WTC11 (cell line): ENCODE results near the gene PTPN3.

Source experiments
- FOXK1 ChIP-seq: sonication (generic); formaldehyde crosslinking; IDR thresholded peaks from 2 replicates; pipeline ENCODE4 v1.8.0; 2022; ENCODE audit warnings: mild to moderate bottlenecking, moderate library complexity, missing genetic modification reagents
- RELA ChIP-seq: sonication (generic); formaldehyde crosslinking; IDR thresholded peaks from 2 replicates; pipeline ENCODE4 v1.8.1; 2022; ENCODE audit warnings: missing genetic modification reagents, mild to moderate bottlenecking, borderline replicate concordance
- TF ChIP-seq, protein P1 (sequence below): fragments of 200-600 bp; IDR thresholded peaks from 2 replicates; pipeline ENCODE4 v1.8.0; 2022; ENCODE audit warnings: antibody characterized with exemption
- TF ChIP-seq, protein P2 (sequence below): sonication (generic); formaldehyde crosslinking; IDR thresholded peaks from 2 replicates; pipeline ENCODE4 v1.8.0; 2022; ENCODE audit warnings: mild to moderate bottlenecking, missing genetic modification reagents
- TF ChIP-seq, protein P3 (sequence below): sonication (generic); formaldehyde crosslinking; IDR thresholded peaks from 2 replicates; pipeline ENCODE4 v1.8.0; 2023; ENCODE audit warnings: mild to moderate bottlenecking, missing genetic modification reagents
- TF ChIP-seq, protein P4 (sequence below): sonication (generic); formaldehyde crosslinking; IDR thresholded peaks from 2 replicates; pipeline ENCODE4 v1.8.1; 2023; ENCODE audit warnings: mild to moderate bottlenecking, missing genetic modification reagents, moderate library complexity

DNA sequence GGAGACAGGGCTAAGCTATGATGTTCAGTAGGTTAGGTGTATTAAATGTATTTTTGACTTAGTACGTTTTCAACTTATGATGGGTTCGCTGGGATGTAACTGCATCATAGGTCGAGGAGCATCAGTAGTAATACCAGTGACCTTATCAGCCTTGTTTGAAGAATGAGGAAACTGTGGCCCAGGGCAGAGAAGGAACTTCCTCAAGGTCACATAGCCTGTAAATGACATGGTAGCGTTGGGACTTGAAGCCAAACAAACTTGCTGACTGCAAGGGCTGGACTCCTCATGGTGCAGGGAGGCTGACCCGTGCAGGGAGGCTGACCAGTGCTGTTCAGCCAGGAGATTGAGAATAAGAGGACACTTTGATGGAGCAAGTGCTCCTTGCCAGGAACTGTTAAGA is 21.3 kb upstream of the PTPN3 start:
- TF ChIP-seq, protein P1, sequence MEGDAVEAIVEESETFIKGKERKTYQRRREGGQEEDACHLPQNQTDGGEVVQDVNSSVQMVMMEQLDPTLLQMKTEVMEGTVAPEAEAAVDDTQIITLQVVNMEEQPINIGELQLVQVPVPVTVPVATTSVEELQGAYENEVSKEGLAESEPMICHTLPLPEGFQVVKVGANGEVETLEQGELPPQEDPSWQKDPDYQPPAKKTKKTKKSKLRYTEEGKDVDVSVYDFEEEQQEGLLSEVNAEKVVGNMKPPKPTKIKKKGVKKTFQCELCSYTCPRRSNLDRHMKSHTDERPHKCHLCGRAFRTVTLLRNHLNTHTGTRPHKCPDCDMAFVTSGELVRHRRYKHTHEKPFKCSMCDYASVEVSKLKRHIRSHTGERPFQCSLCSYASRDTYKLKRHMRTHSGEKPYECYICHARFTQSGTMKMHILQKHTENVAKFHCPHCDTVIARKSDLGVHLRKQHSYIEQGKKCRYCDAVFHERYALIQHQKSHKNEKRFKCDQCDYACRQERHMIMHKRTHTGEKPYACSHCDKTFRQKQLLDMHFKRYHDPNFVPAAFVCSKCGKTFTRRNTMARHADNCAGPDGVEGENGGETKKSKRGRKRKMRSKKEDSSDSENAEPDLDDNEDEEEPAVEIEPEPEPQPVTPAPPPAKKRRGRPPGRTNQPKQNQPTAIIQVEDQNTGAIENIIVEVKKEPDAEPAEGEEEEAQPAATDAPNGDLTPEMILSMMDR = no peak
- TF ChIP-seq FOXK1 (CRISPR knock-in tag) (no peak), RELA (CRISPR knock-in tag) (no peak)
- TF ChIP-seq, protein P2, sequence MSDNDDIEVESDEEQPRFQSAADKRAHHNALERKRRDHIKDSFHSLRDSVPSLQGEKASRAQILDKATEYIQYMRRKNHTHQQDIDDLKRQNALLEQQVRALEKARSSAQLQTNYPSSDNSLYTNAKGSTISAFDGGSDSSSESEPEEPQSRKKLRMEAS = no peak
- TF ChIP-seq, protein P3, sequence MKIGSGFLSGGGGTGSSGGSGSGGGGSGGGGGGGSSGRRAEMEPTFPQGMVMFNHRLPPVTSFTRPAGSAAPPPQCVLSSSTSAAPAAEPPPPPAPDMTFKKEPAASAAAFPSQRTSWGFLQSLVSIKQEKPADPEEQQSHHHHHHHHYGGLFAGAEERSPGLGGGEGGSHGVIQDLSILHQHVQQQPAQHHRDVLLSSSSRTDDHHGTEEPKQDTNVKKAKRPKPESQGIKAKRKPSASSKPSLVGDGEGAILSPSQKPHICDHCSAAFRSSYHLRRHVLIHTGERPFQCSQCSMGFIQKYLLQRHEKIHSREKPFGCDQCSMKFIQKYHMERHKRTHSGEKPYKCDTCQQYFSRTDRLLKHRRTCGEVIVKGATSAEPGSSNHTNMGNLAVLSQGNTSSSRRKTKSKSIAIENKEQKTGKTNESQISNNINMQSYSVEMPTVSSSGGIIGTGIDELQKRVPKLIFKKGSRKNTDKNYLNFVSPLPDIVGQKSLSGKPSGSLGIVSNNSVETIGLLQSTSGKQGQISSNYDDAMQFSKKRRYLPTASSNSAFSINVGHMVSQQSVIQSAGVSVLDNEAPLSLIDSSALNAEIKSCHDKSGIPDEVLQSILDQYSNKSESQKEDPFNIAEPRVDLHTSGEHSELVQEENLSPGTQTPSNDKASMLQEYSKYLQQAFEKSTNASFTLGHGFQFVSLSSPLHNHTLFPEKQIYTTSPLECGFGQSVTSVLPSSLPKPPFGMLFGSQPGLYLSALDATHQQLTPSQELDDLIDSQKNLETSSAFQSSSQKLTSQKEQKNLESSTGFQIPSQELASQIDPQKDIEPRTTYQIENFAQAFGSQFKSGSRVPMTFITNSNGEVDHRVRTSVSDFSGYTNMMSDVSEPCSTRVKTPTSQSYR (CRISPR knock-in tag) = no peak
- TF ChIP-seq, protein P4, sequence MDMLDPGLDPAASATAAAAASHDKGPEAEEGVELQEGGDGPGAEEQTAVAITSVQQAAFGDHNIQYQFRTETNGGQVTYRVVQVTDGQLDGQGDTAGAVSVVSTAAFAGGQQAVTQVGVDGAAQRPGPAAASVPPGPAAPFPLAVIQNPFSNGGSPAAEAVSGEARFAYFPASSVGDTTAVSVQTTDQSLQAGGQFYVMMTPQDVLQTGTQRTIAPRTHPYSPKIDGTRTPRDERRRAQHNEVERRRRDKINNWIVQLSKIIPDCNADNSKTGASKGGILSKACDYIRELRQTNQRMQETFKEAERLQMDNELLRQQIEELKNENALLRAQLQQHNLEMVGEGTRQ (CRISPR knock-in tag) = no peak
